HepG2 (cell line): Measurements from ENCODE around the gene SF3A2.

Experiments
- ARHGAP35 ChIP-seq: sonication (generic); formaldehyde crosslinking; IDR thresholded peaks from 2 replicates; pipeline ENCODE4 v1.9.0; 2022; ENCODE audit warnings: mild to moderate bottlenecking, inconsistent platforms, moderate library complexity, missing genetic modification reagents, borderline replicate concordance
- ESRRA ChIP-seq: sonication (generic); formaldehyde crosslinking; IDR thresholded peaks from 2 replicates; pipeline ENCODE4 v1.5.1; 2020; ENCODE audit warnings: mild to moderate bottlenecking, low read depth, missing genetic modification reagents
- GTF2F1 ChIP-seq: fragments of 150-350 bp; IDR thresholded peaks from 2 replicates; pipeline ENCODE4 v1.6.1; 2014; ENCODE audit warnings: low read length
- KLF6 ChIP-seq: IDR thresholded peaks from 2 replicates; pipeline ENCODE4 v1.8.0; 2016; ENCODE audit warnings: missing biosample characterization, missing genetic modification reagents
- NFE2L2 ChIP-seq: fragments of 150-350 bp; IDR thresholded peaks from 2 replicates; pipeline ENCODE4 v1.6.1; 2014; ENCODE audit warnings: low read length
- RNF2 ChIP-seq: fragments of 450-650 bp; conservative IDR thresholded peaks from 2 replicates; pipeline ENCODE4 v1.6.1; 2016; ENCODE audit warnings: low read depth
- SAP130 ChIP-seq: IDR thresholded peaks from 2 replicates; pipeline ENCODE4 v1.6.1; 2016; ENCODE audit warnings: low read depth
- TFAP4 ChIP-seq: sonication (generic); IDR thresholded peaks from 2 replicates; pipeline ENCODE4 v1.6.1; 2016; ENCODE audit warnings: low read depth, borderline replicate concordance
- ZMYM3 ChIP-seq: sonication (generic); formaldehyde crosslinking; IDR thresholded peaks from 2 replicates; pipeline ENCODE4 v1.5.1; 2020; ENCODE audit warnings: mild to moderate bottlenecking, missing genetic modification reagents

DNA sequence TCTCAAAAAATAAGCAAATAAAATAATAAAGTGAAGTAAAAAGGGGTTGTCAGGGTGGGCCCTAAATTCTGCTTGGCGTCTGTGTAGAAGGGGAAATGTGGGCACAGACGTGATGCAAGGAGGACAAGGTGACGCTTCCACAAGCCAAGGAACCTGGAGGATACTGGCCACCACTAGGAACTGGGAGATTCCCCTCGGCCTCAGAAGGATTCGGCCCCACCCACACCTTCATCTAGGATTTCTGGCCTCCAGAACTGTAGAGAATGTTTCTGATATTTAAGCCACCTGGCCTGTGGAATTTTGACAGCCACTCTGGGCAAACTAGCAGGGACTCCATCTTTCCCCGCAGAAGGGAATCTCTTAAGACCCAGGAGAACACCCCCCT lies 1.6 kb upstream of the SF3A2 start:
- TF ChIP-seq TFAP4 = no peak
- no peak for TF ChIP-seq GTF2F1
- TF ChIP-seq ZMYM3 (CRISPR knock-in tag) = no peak
- no peak for TF ChIP-seq ARHGAP35 (CRISPR knock-in tag)
- TF ChIP-seq SAP130 (CRISPR knock-in tag) = no peak
- no peak for TF ChIP-seq ESRRA
- no peak for TF ChIP-seq NFE2L2
- no peak for TF ChIP-seq KLF6
- TF ChIP-seq RNF2 = no peak
